Adrenal gland (tissue), 12 donors: Measurements from ENCODE around the gene KLHL10. TPM values are rescaled to one million over a fixed set of nuclear protein-coding genes. Genes with fewer than 3 reads are reported as not detected.

ENCODE experiments used
- DNase-seq, 7 donors: peaks; one replicate each; pipeline ENCODE4 v3.0.0-alpha.2; 2019 to 2020
- H3K27ac ChIP-seq, 5 donors: fragments of 200-600 bp; sonication (generic) in 4 of 5; 1 replicate in 3 of 5; 2 replicates in 2 of 5; pipeline versions ENCODE4 v1.5.1 to v1.8.0; 2016 to 2020; ENCODE audit warnings: mild to moderate bottlenecking in 1 of 5
- H3K27me3 ChIP-seq: fragments of 200-600 bp; 2 replicates; pipeline ENCODE4 v1.8.0; 2021
- H3K36me3 ChIP-seq, 2 donors: fragments of 200-600 bp; replicated peaks in 1 of 2; 1 replicate in 1 of 2; 2 replicates in 1 of 2; pipeline versions ENCODE4 v1.5.1 to v1.8.0; 2018 to 2022
- H3K4me1 ChIP-seq, 2 donors: fragments of 200-600 bp; replicated peaks in 1 of 2; 1 replicate in 1 of 2; 2 replicates in 1 of 2; pipeline versions ENCODE4 v1.5.1 to v1.8.0; 2018 to 2021
- H3K4me3 ChIP-seq, 4 donors: fragments of 200-600 bp; sonication (generic) in 3 of 4; one replicate each; pipeline ENCODE4 v1.5.1; 2016 to 2018
- H3K9me3 ChIP-seq, 3 donors: fragments of 200-600 bp; sonication (generic) in 1 of 3; replicated peaks in 1 of 3; 1 replicate in 2 of 3; 2 replicates in 1 of 3; pipeline versions ENCODE4 v1.5.1 to v1.8.0; 2016 to 2021
- CTCF ChIP-seq, 6 experiments: fragments of 450-650 bp in 4 of 6; fragments of 200-600 bp in 2 of 6; sonication (generic) in 1 of 6; IDR thresholded peaks; 1 replicate in 5 of 6; 2 replicates in 1 of 6; pipeline versions ENCODE4 v1.5.1 to v1.8.0; 2016 to 2021; ENCODE audit warnings: antibody characterized with exemption in 6 of 6, mild to moderate bottlenecking in 2 of 6, moderate library complexity in 1 of 6
- POLR2A ChIP-seq, 2 donors: fragments of 450-650 bp; IDR thresholded peaks; one replicate each; pipeline ENCODE4 v1.6.1; 2017; ENCODE audit warnings: antibody characterized with exemption in 2 of 2, mild to moderate bottlenecking in 2 of 2, moderate library complexity in 1 of 2
- WGBS, 4 donors: extraction: QIAGEN DNeasy Blood & Tissue Kit in 2 of 4; methylation state at CpG; one replicate each; pipeline versions ENCODE4 v1.1.5 to v1.1.7; 2013 to 2017; 5-methylcytosine and 5-hydroxymethylcytosine counted together
- intact Hi-C, 2 donors: fragments of 100-400 bp; cut with DNase I; formaldehyde crosslinking; loops; one replicate each; pipeline versions ENCODE4 v1.14.1 to v1.15.0; 2022 to 2023
- polyA plus RNA-seq, 3 donors: library from polyadenylated mRNA; stranded (reverse); fragments of 200-250 nt in 2 of 3; fragments of 350-450 nt in 1 of 3; fragmentation: Illumina TruSeq in 1 of 3; extraction: RNeasy Lipid Tissue Mini Kit (QIAGEN cat#74804) in 1 of 3; gene quantifications; one replicate each; pipeline ENCODE4 v1.2.3, GENCODE V29; 2013 to 2014
- total RNA-seq, 9 donors: library from RNA; depleted of rRNA in 4 of 9; stranded (reverse); fragments of >200 nt in 4 of 9; fragments of 120-200 nt in 1 of 9; fragmentation: NEBNext Ultra II Directional in 1 of 9; extraction: Animal tissue kit (Norgen Biotek cat#: 25700) in 1 of 9; gene quantifications; one replicate each; pipeline versions ENCODE4 v1.1.0 to v1.2.4, GENCODE V29; 2013 to 2023
- donor health status: healthy with polysubstance abuse.
- donor health status: Bipolar disorder and iron deficiency.
- donor health status: DM: yes; HTN: yes; CAD: no.
- donor health status: DM: no; HTN: no; CAD: no.
- donor health status: DM: no; HTN: no; CAD: no.
- donor health status: DM: yes; HTN: yes; CAD: no.

Gene KLHL10
- total and polyA plus RNA-seq, 12 donors, result 0.10 to 0.29 (median 0.24) TPM; not detected in 9

GRCh38 chr17:41882756-41883155 lies 45.1 kb downstream of the KLHL10 start:
- DNase-seq, result no peak
- intact Hi-C loops, result loop anchor here in 1 of 2 donors (10.0 kb wide), 1 partner anchor 148 kb away; the partner anchor contains the start of gene HAP1
- 84 to 90% (median 87%) methylated on average over 6 of the region's 6 CpGs for WGBS, 4 donors
- no peaks in the 10 kb centered on the region for H3K27me3 ChIP-seq
- H3K4me1 ChIP-seq, result no peaks in the 10 kb centered on the region
- H3K27ac ChIP-seq, result no peak overlapping the region
- H3K9me3 ChIP-seq, result no peaks in the 10 kb centered on the region
- TF ChIP-seq CTCF (IDR thresholded peaks at IDR 0.05) (no peak), POLR2A (IDR thresholded peaks at IDR 0.05) (no peak)
- peaks cover 0 to 79% of the 10 kb centered on the region in 2 donors for H3K36me3 ChIP-seq
- no peak overlapping the region for H3K4me3 ChIP-seq

GRCh38 chr17:41885733-41886132 lies 48.1 kb downstream of the KLHL10 start:
- Histone ChIP-seq H3K4me1 (no peaks in the 10 kb centered on the region), H3K27me3 (no peaks in the 10 kb centered on the region), H3K36me3 (peaks cover 0 to 83% of the 10 kb centered on the region in 2 donors), H3K9me3 (no peaks in the 10 kb centered on the region), H3K27ac (no peak overlapping the region), H3K4me3 (no peak overlapping the region)
- DNase-seq, result no peak
- intact Hi-C loops, result loop anchor here in 1 of 2 donors (10.0 kb wide), 1 partner anchor 151 kb away; the partner anchor contains the start of gene HAP1
- 70 to 88% (median 82%) methylated on average over 5 to 6 of the region's 6 CpGs for WGBS, 4 donors
- TF ChIP-seq POLR2A (IDR thresholded peaks at IDR 0.05) (no peak), CTCF (IDR thresholded peaks at IDR 0.05) (peak in 2 of 6 experiments; percentile 22 to 33)

- H3K27me3 ChIP-seq, result no peaks in the 10 kb centered on the region
- peak in 1 of 7 donors; percentile 23 for DNase-seq
- intact Hi-C loops, result loop anchor here in 1 of 2 donors (10.0 kb wide), 1 partner anchor 154 kb away; the partner anchor contains the start of gene HAP1
- 64 to 74% (median 71%) methylated on average over 5 to 6 of the region's 6 CpGs for WGBS, 4 donors
- peaks cover 0 to 94% of the 10 kb centered on the region in 2 donors for H3K36me3 ChIP-seq
- H3K4me1 ChIP-seq, result peaks cover 0 to 4% of the 10 kb centered on the region in 2 donors
- no peak overlapping the region for H3K27ac ChIP-seq
- H3K9me3 ChIP-seq, result no peaks in the 10 kb centered on the region
- TF ChIP-seq POLR2A (IDR thresholded peaks at IDR 0.05) (no peak), CTCF (IDR thresholded peaks at IDR 0.05) (no peak)
- no peak overlapping the region for H3K4me3 ChIP-seq
Measured at GRCh38 chr17:41888332-41888965, 50.8 kb downstream of the KLHL10 start.

GRCh38 chr17:41891135-41892020 lies 53.8 kb downstream of the KLHL10 start:
- Histone ChIP-seq H3K36me3 (peaks cover 0 to 80% of the 10 kb centered on the region in 2 donors), H3K27me3 (no peaks in the 10 kb centered on the region), H3K4me3 (no peak overlapping the region), H3K27ac (no peak overlapping the region), H3K9me3 (no peaks in the 10 kb centered on the region), H3K4me1 (peaks cover 0 to 4% of the 10 kb centered on the region in 2 donors)
- 89 to 93% (median 90%) methylated on average over 7 of the region's 7 CpGs for WGBS, 4 donors
- TF ChIP-seq CTCF (IDR thresholded peaks at IDR 0.05) (no peak), POLR2A (IDR thresholded peaks at IDR 0.05) (no peak)
- intact Hi-C loops, result loop anchor here in 1 of 2 donors (10.0 kb wide), 1 partner anchor 883 kb away; the partner anchor contains the start of gene VPS25
- DNase-seq, result no peak
